CD4-positive, alpha-beta T cell (primary cell): ENCODE results near the gene LUM. TPM values are rescaled to one million over a fixed set of nuclear protein-coding genes. Genes with fewer than 3 reads are reported as not detected.

Experiments
- ATAC-seq: fragments of 200-7000 bp; cut with Tn5 transposase; one replicate; pipeline ENCODE4 v1.10.0; 2022; ENCODE audit warnings: mild to moderate bottlenecking; ENCODE audit not compliant: poor library complexity
- CTCF ChIA-PET: fragments of 350-600 bp; sonication (Branson Sonifier 250); formaldehyde crosslinking; loops from one replicate; lab custom pipeline; 2021; ENCODE audit warnings: antibody characterized with exemption, inconsistent platforms; lab: Charles Lee
- POLR2A ChIA-PET: fragments of 350-600 bp; sonication (Branson Sonifier 250); formaldehyde crosslinking; loops from one replicate; lab custom pipeline; 2021; ENCODE audit warnings: antibody characterized with exemption, inconsistent platforms; lab: Charles Lee
- DNase-seq, 14 experiments: peaks; one replicate each; pipeline ENCODE4 v3.0.0-alpha.2; 2013 to 2020; ENCODE audit warnings: mixed read lengths in 2 of 14
- H3K27ac ChIP-seq, 2 donors: one replicate each; pipeline versions ENCODE4 v1.5.1 to v1.7.0; 2013; ENCODE audit warnings: low read length in 2 of 2, low read depth in 1 of 2, mild to moderate bottlenecking in 1 of 2
- H3K27me3 ChIP-seq, 2 experiments: 1 replicate in 1 of 2; 2 replicates in 1 of 2; pipeline versions ENCODE4 v1.6.1 to v1.7.0; 2013; ENCODE audit warnings: low read length in 2 of 2, control low read depth in 1 of 2, mild to moderate bottlenecking in 1 of 2, moderate library complexity in 1 of 2; ENCODE audit not compliant: insufficient read depth in 2 of 2, control insufficient read depth in 1 of 2
- H3K36me3 ChIP-seq: one replicate; pipeline ENCODE4 v1.6.1; 2013; ENCODE audit warnings: low read length, control low read depth; ENCODE audit not compliant: insufficient read depth
- H3K4me1 ChIP-seq: one replicate; pipeline ENCODE4 v1.6.1; 2013; ENCODE audit warnings: low read length, control low read depth; ENCODE audit not compliant: insufficient read depth
- H3K4me3 ChIP-seq: one replicate; pipeline ENCODE4 v1.5.1; 2013; ENCODE audit warnings: mild to moderate bottlenecking, low read length, moderate library complexity
- H3K9me3 ChIP-seq, 2 experiments: 1 replicate in 1 of 2; 2 replicates in 1 of 2; pipeline versions ENCODE4 v1.6.1 to v1.7.0; 2013; ENCODE audit warnings: low read length in 2 of 2, mild to moderate bottlenecking in 2 of 2, control low read depth in 1 of 2, moderate library complexity in 1 of 2; ENCODE audit not compliant: control insufficient read depth in 1 of 2, insufficient read depth in 1 of 2
- H3K27ac Mint-ChIP-seq: one replicate; pipeline ENCODE4 v1.8.0; 2020; ENCODE audit warnings: mixed read lengths
- H3K27me3 Mint-ChIP-seq: one replicate; pipeline ENCODE4 v1.8.0; 2021; ENCODE audit warnings: mixed read lengths
- H3K36me3 Mint-ChIP-seq: one replicate; pipeline ENCODE4 v1.8.0; 2021; ENCODE audit warnings: low read depth, mixed read lengths
- H3K4me1 Mint-ChIP-seq: one replicate; pipeline ENCODE4 v1.8.0; 2021; ENCODE audit warnings: low read depth, mixed read lengths
- H3K4me3 Mint-ChIP-seq: one replicate; pipeline ENCODE4 v1.8.0; 2020; ENCODE audit warnings: mild to moderate bottlenecking, mixed read lengths
- H3K9me3 Mint-ChIP-seq: one replicate; pipeline ENCODE4 v1.8.0; 2020; ENCODE audit warnings: mixed read lengths
- intact Hi-C, 2 experiments: fragments of 100-400 bp; cut with DNase I in 1 of 2; cut with micrococcal nuclease in 1 of 2; formaldehyde crosslinking; loops; one replicate each; pipeline versions ENCODE4 v1.15.1 to v1.9.0; 2023 to 2025; cut with DNase I, micrococcal nuclease
- total RNA-seq, 174 experiments: library from RNA in 2 of 174; stranded (reverse) in 2 of 174; gene quantifications; one replicate each; pipeline ENCODE4 v1.2.3 and lab custom pipeline; 2021 to 2026
- TF ChIP-seq, protein P1 (sequence below): fragments of 200-600 bp; IDR thresholded peaks from one replicate; pipeline ENCODE4 v1.8.0; 2022; ENCODE audit warnings: antibody characterized with exemption, mild to moderate bottlenecking

LUM gene
- total RNA-seq, 2 experiments from 2014 or later: not detected

DNA sequence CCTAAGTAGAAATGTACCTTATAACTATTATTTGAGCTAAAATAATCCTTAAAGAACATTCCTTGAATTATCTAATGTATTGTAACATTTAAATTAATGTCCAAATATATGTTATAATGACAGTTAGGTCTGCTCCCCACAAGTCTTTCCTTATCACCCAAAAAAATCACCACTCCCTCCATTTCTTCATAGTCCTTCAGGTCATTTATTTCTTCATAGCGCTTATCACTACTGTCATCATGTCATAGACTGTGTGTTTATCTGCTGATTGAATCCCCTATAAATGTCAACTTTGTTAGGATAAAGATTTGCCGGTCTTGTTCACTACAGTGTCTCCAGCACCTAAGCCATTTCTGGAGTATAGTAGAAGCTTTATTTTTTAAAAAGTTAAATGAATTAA, 12.0 kb downstream of the LUM start:
- ChIA-PET CTCF (no interaction called here), POLR2A (no interaction called here)
- intact Hi-C loops: no loop called here
- Mint-ChIP-seq H3K27ac (no peak overlapping the region), H3K27me3 (no peaks in the 10 kb centered on the region), H3K9me3 (no peaks in the 10 kb centered on the region), H3K36me3 (no peaks in the 10 kb centered on the region), H3K4me3 (no peak overlapping the region), H3K4me1 (no peaks in the 10 kb centered on the region)
- Histone ChIP-seq H3K4me3 (no peak overlapping the region), H3K27ac (no peak overlapping the region), H3K4me1 (no peaks in the 10 kb centered on the region), H3K27me3 (no peaks in the 10 kb centered on the region), H3K9me3 (peaks cover 0 to 3% of the 10 kb centered on the region in 2 experiments), H3K36me3 (no peaks in the 10 kb centered on the region)
- TF ChIP-seq, protein P1, sequence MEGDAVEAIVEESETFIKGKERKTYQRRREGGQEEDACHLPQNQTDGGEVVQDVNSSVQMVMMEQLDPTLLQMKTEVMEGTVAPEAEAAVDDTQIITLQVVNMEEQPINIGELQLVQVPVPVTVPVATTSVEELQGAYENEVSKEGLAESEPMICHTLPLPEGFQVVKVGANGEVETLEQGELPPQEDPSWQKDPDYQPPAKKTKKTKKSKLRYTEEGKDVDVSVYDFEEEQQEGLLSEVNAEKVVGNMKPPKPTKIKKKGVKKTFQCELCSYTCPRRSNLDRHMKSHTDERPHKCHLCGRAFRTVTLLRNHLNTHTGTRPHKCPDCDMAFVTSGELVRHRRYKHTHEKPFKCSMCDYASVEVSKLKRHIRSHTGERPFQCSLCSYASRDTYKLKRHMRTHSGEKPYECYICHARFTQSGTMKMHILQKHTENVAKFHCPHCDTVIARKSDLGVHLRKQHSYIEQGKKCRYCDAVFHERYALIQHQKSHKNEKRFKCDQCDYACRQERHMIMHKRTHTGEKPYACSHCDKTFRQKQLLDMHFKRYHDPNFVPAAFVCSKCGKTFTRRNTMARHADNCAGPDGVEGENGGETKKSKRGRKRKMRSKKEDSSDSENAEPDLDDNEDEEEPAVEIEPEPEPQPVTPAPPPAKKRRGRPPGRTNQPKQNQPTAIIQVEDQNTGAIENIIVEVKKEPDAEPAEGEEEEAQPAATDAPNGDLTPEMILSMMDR: no peak
- DNase-seq: no peak
- ATAC-seq: no peak

DNA sequence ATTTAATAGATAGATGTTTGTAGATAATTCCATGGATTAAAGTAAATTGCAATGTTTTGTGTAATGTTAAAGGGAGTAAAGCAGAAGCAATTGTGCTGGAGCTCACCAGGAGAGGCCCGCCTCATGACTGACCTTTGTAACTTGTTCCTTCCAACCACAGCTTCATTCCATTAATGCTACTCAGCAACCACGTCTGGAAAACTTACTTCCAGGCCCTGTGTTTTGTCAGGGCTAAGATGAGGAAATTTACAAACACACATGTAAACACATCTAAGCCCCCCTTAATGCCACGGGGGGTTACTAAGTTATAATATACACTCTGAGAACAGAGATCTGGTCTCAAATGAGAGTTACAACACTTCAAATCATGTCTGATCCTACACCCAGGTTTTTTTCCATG, 12.4 kb downstream of the LUM start:
- H3K27ac Mint-ChIP-seq: no peak overlapping the region
- H3K36me3 Mint-ChIP-seq: no peaks in the 10 kb centered on the region
- TF ChIP-seq, protein P1: no peak
- ATAC-seq: no peak
- H3K4me1 ChIP-seq: no peaks in the 10 kb centered on the region
- no peak for DNase-seq
- no peak overlapping the region for H3K4me3 ChIP-seq
- POLR2A ChIA-PET: no interaction called here
- no peaks in the 10 kb centered on the region for H3K9me3 Mint-ChIP-seq
- peaks cover 0 to 3% of the 10 kb centered on the region in 2 experiments for H3K9me3 ChIP-seq
- intact Hi-C loops: no loop called here
- no peaks in the 10 kb centered on the region for H3K27me3 ChIP-seq
- no peak overlapping the region for H3K27ac ChIP-seq
- H3K27me3 Mint-ChIP-seq: no peaks in the 10 kb centered on the region
- no peak overlapping the region for H3K4me3 Mint-ChIP-seq
- H3K4me1 Mint-ChIP-seq: no peaks in the 10 kb centered on the region
- H3K36me3 ChIP-seq: no peaks in the 10 kb centered on the region
- CTCF ChIA-PET: no interaction called here

DNA sequence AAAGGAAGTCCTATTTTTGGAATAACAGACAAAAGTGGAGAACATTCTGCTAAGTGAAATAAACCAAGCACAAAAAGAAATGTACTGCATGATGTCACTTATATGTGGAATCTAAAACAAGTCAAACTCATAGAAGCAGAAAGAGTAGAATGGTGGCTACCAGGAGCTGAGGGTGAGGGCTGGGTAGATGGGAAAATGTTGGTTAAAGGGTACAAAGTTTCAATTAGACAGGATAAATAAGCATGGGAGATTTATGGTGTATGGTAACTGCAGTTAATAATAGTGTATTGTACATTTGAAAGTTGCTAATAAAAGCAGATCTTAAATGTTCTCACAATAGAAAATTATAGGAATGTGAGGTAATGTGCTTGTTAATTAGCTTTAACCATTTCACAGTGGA, 12.8 kb downstream of the LUM start:
- Histone ChIP-seq H3K9me3 (peaks cover 0 to 3% of the 10 kb centered on the region in 2 experiments), H3K4me1 (no peaks in the 10 kb centered on the region), H3K27ac (no peak overlapping the region), H3K27me3 (no peaks in the 10 kb centered on the region), H3K4me3 (no peak overlapping the region), H3K36me3 (no peaks in the 10 kb centered on the region)
- H3K27ac Mint-ChIP-seq: no peak overlapping the region
- ATAC-seq: no peak
- H3K9me3 Mint-ChIP-seq: no peaks in the 10 kb centered on the region
- H3K27me3 Mint-ChIP-seq: no peaks in the 10 kb centered on the region
- H3K4me1 Mint-ChIP-seq: no peaks in the 10 kb centered on the region
- intact Hi-C loops: no loop called here
- CTCF ChIA-PET: no interaction called here
- no peak for DNase-seq
- POLR2A ChIA-PET: no interaction called here
- no peak overlapping the region for H3K4me3 Mint-ChIP-seq
- TF ChIP-seq, protein P1: no peak
- H3K36me3 Mint-ChIP-seq: no peaks in the 10 kb centered on the region
